Left hindlimb (tissue), 1 donor: ENCODE results near the gene MOB1B.
"Not testable (repeated sequence)": the region's sequence is repeated elsewhere in the genome, so short reads cannot be mapped to it uniquely, and the experiment has no call there.

Source experiments
- DNase-seq: peaks from one replicate; pipeline ENCODE4 v3.0.0-alpha.2; 2018

MOB1B gene

DNA sequence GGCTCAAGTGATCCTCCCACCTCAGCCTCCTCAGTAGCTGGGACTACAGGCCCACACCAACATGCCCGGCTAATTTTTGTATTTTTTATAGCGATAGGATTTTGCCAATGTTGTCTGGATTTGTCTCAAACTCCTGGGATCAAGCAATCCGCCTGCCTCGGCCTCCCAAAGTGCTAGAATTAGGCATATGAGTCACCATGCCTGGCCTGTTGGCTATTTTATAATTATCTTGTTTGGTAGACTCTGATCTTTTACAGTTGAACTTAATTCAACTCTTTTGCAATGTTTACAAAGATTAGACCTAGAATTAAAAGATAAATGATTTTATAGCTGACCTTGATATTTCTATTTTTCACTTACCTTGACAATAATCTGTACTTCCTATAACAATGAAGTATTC is 109.3 kb downstream of the MOB1B start:
- DNase-seq, result no peak

DNA sequence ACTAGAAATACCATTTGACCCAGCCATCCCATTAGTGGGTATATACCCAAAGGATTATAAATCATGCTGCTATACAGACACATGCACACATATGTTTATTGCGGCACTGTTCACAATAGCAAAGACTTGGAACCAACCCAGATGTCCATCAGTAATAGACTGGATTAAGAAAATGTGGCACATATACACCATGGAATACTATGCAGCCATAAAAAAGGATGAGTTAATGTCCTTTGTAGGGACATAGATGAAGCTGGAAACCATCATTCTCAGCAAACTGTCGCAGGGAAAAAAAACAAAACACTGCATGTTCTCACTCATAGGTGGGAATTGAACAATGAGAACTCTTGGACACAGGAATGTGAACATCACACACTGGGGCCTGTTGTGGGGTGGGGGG is 115.2 kb downstream of the MOB1B start:
- not testable (repeated sequence) for DNase-seq

DNA sequence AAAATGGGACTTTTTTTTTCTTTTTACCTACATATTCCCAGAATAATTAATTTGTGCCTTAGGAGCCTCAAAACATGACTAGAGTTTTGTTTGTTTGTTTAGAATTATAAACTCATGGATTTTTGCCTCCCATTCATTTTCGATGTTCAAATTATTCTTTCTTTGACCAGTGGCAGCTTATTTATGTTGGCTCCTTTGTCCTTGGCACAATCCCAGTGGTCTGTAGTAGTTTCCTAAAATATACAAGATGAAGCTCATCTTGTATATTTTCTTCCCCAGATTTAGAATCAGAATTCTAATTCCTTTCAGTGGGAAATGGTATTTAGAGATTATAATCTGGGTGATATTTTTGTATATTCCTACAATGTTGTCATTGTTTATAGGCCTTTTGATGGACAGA is 118.4 kb downstream of the MOB1B start:
- DNase-seq, result no peak

DNA sequence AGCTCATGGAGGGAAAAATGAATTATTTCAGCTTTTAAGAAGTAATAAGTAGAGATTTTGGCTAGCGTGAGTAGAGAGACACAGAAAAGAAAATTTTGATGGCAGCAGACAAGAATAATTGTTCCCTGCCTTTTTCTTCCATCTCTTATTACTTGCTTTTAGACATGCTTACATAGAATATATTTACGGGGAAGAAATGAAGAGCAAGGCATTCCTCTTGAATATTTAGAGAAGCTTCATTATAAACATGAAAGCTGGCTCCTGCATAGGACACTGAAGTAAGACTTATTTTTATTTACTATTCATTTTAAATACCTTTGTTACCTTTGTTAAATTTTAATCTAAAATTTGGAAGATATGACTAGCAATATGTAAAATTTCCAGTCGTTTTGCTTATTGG is 123.5 kb downstream of the MOB1B start:
- DNase-seq, result no peak

DNA sequence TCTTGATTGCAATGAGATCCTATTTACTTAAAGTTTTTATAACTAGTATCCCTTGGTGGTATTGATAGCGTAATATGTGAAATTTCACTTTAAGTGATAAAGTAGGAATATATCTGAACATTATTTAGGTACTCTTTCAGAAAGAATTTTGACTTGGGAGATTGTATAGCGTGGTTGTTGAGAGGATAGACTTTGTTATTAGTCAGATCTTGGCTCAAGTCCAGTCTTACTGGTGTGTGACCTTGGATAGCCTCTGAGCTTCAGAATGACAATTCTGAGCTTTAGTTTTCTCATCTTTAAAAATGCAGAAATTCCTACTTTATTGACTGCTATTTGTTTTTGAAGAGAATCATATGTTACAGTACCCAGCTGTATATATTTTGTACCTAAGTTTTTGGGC is 123.9 kb downstream of the MOB1B start:
- no peak for DNase-seq

DNA sequence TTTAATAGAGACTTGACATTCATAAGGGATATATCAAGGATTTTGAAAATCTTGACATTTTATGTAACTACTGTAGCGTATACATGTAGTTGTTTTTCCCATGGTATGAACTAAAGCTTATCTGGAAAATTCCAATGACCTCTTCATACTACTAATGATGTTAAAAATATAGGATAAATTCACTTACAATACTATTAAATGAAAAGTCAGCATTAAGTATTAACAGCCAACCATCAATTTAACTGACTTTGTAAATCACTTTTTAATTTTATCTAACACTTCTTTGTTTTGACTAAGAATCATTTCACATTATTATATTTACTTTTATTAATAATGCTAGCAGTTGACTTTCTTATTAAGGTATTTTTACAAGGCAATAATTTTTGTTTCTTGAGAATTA is 125.4 kb downstream of the MOB1B start:
- DNase-seq, result no peak

DNA sequence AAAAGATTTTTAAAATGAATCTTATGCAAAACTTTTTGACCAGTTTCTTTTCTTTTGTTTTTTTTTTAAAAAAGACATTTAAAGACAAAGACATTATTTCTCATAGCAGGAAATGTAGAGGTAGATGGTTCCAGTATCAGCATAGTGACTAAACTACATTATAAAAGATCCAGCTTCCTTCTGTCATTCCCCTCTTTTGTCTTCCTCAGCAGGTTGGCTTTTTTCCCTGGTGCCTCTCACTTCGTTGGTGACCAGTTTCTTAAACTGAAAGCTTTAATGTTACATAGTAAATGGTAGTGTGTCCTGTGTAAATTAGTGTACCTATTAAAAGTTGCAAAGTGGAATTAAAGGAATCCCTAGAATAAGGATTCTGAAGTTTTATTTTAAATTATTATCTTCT is 127.3 kb downstream of the MOB1B start:
- DNase-seq, result no peak

DNA sequence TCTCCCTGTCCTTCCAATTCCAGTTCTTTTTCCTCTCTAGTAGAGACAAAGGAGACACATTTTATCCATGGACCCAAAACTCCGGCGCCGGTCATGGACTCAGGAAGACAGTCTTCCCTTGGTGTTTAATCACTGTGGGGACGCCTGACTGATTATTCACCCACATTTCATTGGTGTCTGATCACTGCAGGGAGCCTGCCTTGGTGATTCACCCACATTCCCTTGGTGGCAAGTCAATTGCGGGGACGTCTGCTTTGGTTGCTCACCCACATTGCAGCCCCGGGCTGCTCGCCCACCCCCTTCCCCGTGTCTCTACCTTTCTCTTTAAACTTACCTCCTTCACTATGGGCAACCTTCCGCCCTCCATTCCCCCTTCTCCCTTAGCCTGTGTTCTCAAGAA is 129.9 kb downstream of the MOB1B start:
- DNase-seq, result not testable (repeated sequence)
